WTC11 (cell line): ENCODE results near the gene USP21.

ENCODE experiments used
- ARID4B ChIP-seq: sonication (generic); formaldehyde crosslinking; IDR thresholded peaks from 2 replicates; pipeline ENCODE4 v1.8.0; 2023; ENCODE audit warnings: missing genetic modification reagents, mild to moderate bottlenecking, borderline replicate concordance
- ATF6 ChIP-seq: sonication (generic); formaldehyde crosslinking; IDR thresholded peaks from 2 replicates; pipeline ENCODE4 v1.8.1; 2023; ENCODE audit warnings: mild to moderate bottlenecking, missing genetic modification reagents
- FOXP1 ChIP-seq: sonication (generic); formaldehyde crosslinking; IDR thresholded peaks from 2 replicates; pipeline ENCODE4 v1.8.0; 2022; ENCODE audit warnings: missing genetic modification reagents, mild to moderate bottlenecking, moderate library complexity, borderline replicate concordance
- IRF1 ChIP-seq: sonication (generic); formaldehyde crosslinking; IDR thresholded peaks from 2 replicates; pipeline ENCODE4 v1.8.0; 2023; ENCODE audit warnings: missing genetic modification reagents
- SMAD4 ChIP-seq: sonication (generic); formaldehyde crosslinking; IDR thresholded peaks from 2 replicates; pipeline ENCODE4 v1.8.0; 2022; ENCODE audit warnings: mild to moderate bottlenecking, missing genetic modification reagents
- TP53 ChIP-seq: sonication (generic); formaldehyde crosslinking; IDR thresholded peaks from 2 replicates; pipeline ENCODE4 v1.8.1; 2023; ENCODE audit warnings: mild to moderate bottlenecking, missing genetic modification reagents
- ZNF121 ChIP-seq: sonication (generic); formaldehyde crosslinking; IDR thresholded peaks from 2 replicates; pipeline ENCODE4 v1.8.0; 2023; ENCODE audit warnings: missing genetic modification reagents
- TF ChIP-seq, protein P1 (sequence below): fragments of 200-600 bp; IDR thresholded peaks from 2 replicates; pipeline ENCODE4 v1.8.0; 2022; ENCODE audit warnings: antibody characterized with exemption
- TF ChIP-seq, protein P2 (sequence below): sonication (generic); formaldehyde crosslinking; IDR thresholded peaks from 2 replicates; pipeline ENCODE4 v1.8.1; 2023; ENCODE audit warnings: mild to moderate bottlenecking, missing genetic modification reagents
- TF ChIP-seq, protein P3 (sequence below): sonication (generic); formaldehyde crosslinking; IDR thresholded peaks from 2 replicates; pipeline ENCODE4 v1.8.1; 2022; ENCODE audit warnings: low read depth, mild to moderate bottlenecking, moderate library complexity, missing genetic modification reagents, borderline replicate concordance

- TF ChIP-seq SMAD4 (CRISPR knock-in tag) (no peak), IRF1 (CRISPR knock-in tag) (no peak), TP53 (no peak), FOXP1 (no peak), ARID4B (CRISPR knock-in tag) (no peak), ATF6 (CRISPR knock-in tag) (no peak), ZNF121 (CRISPR knock-in tag) (no peak)
- TF ChIP-seq, protein P1, sequence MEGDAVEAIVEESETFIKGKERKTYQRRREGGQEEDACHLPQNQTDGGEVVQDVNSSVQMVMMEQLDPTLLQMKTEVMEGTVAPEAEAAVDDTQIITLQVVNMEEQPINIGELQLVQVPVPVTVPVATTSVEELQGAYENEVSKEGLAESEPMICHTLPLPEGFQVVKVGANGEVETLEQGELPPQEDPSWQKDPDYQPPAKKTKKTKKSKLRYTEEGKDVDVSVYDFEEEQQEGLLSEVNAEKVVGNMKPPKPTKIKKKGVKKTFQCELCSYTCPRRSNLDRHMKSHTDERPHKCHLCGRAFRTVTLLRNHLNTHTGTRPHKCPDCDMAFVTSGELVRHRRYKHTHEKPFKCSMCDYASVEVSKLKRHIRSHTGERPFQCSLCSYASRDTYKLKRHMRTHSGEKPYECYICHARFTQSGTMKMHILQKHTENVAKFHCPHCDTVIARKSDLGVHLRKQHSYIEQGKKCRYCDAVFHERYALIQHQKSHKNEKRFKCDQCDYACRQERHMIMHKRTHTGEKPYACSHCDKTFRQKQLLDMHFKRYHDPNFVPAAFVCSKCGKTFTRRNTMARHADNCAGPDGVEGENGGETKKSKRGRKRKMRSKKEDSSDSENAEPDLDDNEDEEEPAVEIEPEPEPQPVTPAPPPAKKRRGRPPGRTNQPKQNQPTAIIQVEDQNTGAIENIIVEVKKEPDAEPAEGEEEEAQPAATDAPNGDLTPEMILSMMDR, result no peak
- TF ChIP-seq, protein P2, sequence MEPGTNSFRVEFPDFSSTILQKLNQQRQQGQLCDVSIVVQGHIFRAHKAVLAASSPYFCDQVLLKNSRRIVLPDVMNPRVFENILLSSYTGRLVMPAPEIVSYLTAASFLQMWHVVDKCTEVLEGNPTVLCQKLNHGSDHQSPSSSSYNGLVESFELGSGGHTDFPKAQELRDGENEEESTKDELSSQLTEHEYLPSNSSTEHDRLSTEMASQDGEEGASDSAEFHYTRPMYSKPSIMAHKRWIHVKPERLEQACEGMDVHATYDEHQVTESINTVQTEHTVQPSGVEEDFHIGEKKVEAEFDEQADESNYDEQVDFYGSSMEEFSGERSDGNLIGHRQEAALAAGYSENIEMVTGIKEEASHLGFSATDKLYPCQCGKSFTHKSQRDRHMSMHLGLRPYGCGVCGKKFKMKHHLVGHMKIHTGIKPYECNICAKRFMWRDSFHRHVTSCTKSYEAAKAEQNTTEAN (CRISPR knock-in tag), result no peak
- TF ChIP-seq, protein P3, sequence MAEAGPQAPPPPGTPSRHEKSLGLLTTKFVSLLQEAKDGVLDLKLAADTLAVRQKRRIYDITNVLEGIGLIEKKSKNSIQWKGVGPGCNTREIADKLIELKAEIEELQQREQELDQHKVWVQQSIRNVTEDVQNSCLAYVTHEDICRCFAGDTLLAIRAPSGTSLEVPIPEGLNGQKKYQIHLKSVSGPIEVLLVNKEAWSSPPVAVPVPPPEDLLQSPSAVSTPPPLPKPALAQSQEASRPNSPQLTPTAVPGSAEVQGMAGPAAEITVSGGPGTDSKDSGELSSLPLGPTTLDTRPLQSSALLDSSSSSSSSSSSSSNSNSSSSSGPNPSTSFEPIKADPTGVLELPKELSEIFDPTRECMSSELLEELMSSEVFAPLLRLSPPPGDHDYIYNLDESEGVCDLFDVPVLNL (CRISPR knock-in tag), result no peak
Measured at GRCh38 chr1:161191971-161192370, 32.7 kb downstream of the USP21 start.
